ENCODE data around the gene RIMS4.

RIMS4 gene

GRCh38 chr20:44727039-44727438, 83.3 kb downstream of the RIMS4 start:
- Histone ChIP-seq H3K4me2 (ENCODE audit: low read length) (no peak overlapping the region), H3K79me2 (ENCODE audit: insufficient read depth, low read length) (no peaks in the 10 kb centered on the region), H3K36me3 (ENCODE audit: insufficient read depth, low read length) (no peaks in the 10 kb centered on the region), H4K20me1 (ENCODE audit: insufficient read depth, low read length) (no peaks in the 10 kb centered on the region), H3K4me1 (ENCODE audit: insufficient read depth, low read length, severe bottlenecking) (no peaks in the 10 kb centered on the region), H3K9ac (ENCODE audit: low read length) (no peak overlapping the region), H3K9me2 (ENCODE audit: low read depth, low read length) (no peaks in the 10 kb centered on the region), H3F3A (ENCODE audit: insufficient read depth, low read length) (no peaks in the 10 kb centered on the region), H2AFZ (ENCODE audit: low read length) (no peak overlapping the region), H3K27ac (ENCODE audit: low read depth, low read length, poor library complexity, severe bottlenecking) (no peak overlapping the region), H3K27me3 (ENCODE audit: insufficient read depth, low read length) (0 out of 2 replicates have a peak, but pooled peaks cover 6% of the 10 kb centered on the region), H3K9me3 (ENCODE audit: low read length) (no peaks in the 10 kb centered on the region), H3K4me3 (ENCODE audit: low read depth, low read length, poor library complexity, severe bottlenecking) (no peak overlapping the region)
- TF ChIP-seq CTCF (IDR thresholded peaks at IDR 0.05; ENCODE audit: low read length) = no peak
- no peak for TF ChIP-seq EZH2 (IDR thresholded peaks at IDR 0.05; ENCODE audit: borderline replicate concordance, low read length)

- H3K36me3 ChIP-seq (ENCODE audit: insufficient read depth, low read length) = no peaks in the 10 kb centered on the region
- no peaks in the 10 kb centered on the region for H4K20me1 ChIP-seq (ENCODE audit: insufficient read depth, low read length)
- H2AFZ ChIP-seq (ENCODE audit: low read length) = no peak overlapping the region
- H3K4me2 ChIP-seq (ENCODE audit: low read length) = no peak overlapping the region
- no peaks in the 10 kb centered on the region for H3K9me3 ChIP-seq (ENCODE audit: low read length)
- no peaks in the 10 kb centered on the region for H3K4me1 ChIP-seq (ENCODE audit: insufficient read depth, low read length, severe bottlenecking)
- no peak overlapping the region for H3K4me3 ChIP-seq (ENCODE audit: low read depth, low read length, poor library complexity, severe bottlenecking)
- H3K27ac ChIP-seq (ENCODE audit: low read depth, low read length, poor library complexity, severe bottlenecking) = no peak overlapping the region
- H3F3A ChIP-seq (ENCODE audit: insufficient read depth, low read length) = no peaks in the 10 kb centered on the region
- no peak overlapping the region for H3K9ac ChIP-seq (ENCODE audit: low read length)
- H3K79me2 ChIP-seq (ENCODE audit: insufficient read depth, low read length) = no peaks in the 10 kb centered on the region
- 0 out of 2 replicates have a peak, but pooled peaks cover 6% of the 10 kb centered on the region for H3K27me3 ChIP-seq (ENCODE audit: insufficient read depth, low read length)
- no peaks in the 10 kb centered on the region for H3K9me2 ChIP-seq (ENCODE audit: low read depth, low read length)
- TF ChIP-seq EZH2 (IDR thresholded peaks at IDR 0.05; ENCODE audit: borderline replicate concordance, low read length) (no peak), CTCF (IDR thresholded peaks at IDR 0.05; ENCODE audit: low read length) (no peak)
These were observed 84.5 kb downstream of the RIMS4 start for GRCh38 chr20:44725837-44726236.

- Histone ChIP-seq H3K9me3 (ENCODE audit: low read length) (no peaks in the 10 kb centered on the region), H3K27me3 (ENCODE audit: insufficient read depth, low read length) (peaks cover 6% of the 10 kb centered on the region; the same call in 1 of the 2 replicates), H3K4me1 (ENCODE audit: insufficient read depth, low read length, severe bottlenecking) (no peaks in the 10 kb centered on the region), H3K4me3 (ENCODE audit: low read depth, low read length, poor library complexity, severe bottlenecking) (no peak overlapping the region), H3K9me2 (ENCODE audit: low read depth, low read length) (no peaks in the 10 kb centered on the region), H3F3A (ENCODE audit: insufficient read depth, low read length) (no peaks in the 10 kb centered on the region), H3K9ac (ENCODE audit: low read length) (no peak overlapping the region), H3K4me2 (ENCODE audit: low read length) (no peak overlapping the region), H3K79me2 (ENCODE audit: insufficient read depth, low read length) (no peaks in the 10 kb centered on the region), H3K36me3 (ENCODE audit: insufficient read depth, low read length) (no peaks in the 10 kb centered on the region), H4K20me1 (ENCODE audit: insufficient read depth, low read length) (no peaks in the 10 kb centered on the region), H2AFZ (ENCODE audit: low read length) (no peak overlapping the region), H3K27ac (ENCODE audit: low read depth, low read length, poor library complexity, severe bottlenecking) (no peak overlapping the region)
- TF ChIP-seq EZH2 (IDR thresholded peaks at IDR 0.05; ENCODE audit: borderline replicate concordance, low read length) = no peak
- TF ChIP-seq CTCF (IDR thresholded peaks at IDR 0.05; ENCODE audit: low read length) = no peak
These were observed 85.8 kb downstream of the RIMS4 start for GRCh38 chr20:44724423-44725091.

Data from OCI-LY1 (cell line).